Esophagus squamous epithelium (tissue), 5 donors: ENCODE measurements around the gene NGDN. TPM values are rescaled to one million over a fixed set of nuclear protein-coding genes. Genes with fewer than 3 reads are reported as not detected.

ENCODE experiments used
- DNase-seq: peaks from one replicate; lab custom pipeline; 2025; lab: John Stamatoyannopoulos, UW
- H3K27ac ChIP-seq, 4 donors: fragments of 200-600 bp; sonication (generic); one replicate each; pipeline ENCODE4 v1.5.1; 2016 to 2019; ENCODE audit warnings: mild to moderate bottlenecking in 1 of 4
- H3K27me3 ChIP-seq, 4 donors: fragments of 200-600 bp; sonication (generic); 1 replicate in 3 of 4; 2 replicates in 1 of 4; pipeline versions ENCODE4 v1.5.1 to v1.6.0; 2017 to 2021; ENCODE audit warnings: antibody characterized with exemption in 1 of 4
- H3K36me3 ChIP-seq, 3 donors: fragments of 200-600 bp; sonication (generic); one replicate each; pipeline ENCODE4 v1.5.1; 2016 to 2019
- H3K4me1 ChIP-seq, 3 donors: fragments of 200-600 bp; sonication (generic); one replicate each; pipeline ENCODE4 v1.5.1; 2017 to 2019
- H3K4me3 ChIP-seq, 4 donors: fragments of 200-600 bp; sonication (generic); 1 replicate in 3 of 4; 2 replicates in 1 of 4; pipeline ENCODE4 v1.5.1; 2016 to 2019; ENCODE audit warnings: mild to moderate bottlenecking in 2 of 4, moderate library complexity in 1 of 4
- H3K9me3 ChIP-seq, 3 donors: fragments of 200-600 bp; sonication (generic); one replicate each; pipeline ENCODE4 v1.5.1; 2016 to 2019
- POLR2A ChIP-seq, 4 donors: fragments of 450-650 bp; IDR thresholded peaks; one replicate each; pipeline ENCODE4 v1.6.1; 2017; ENCODE audit warnings: antibody characterized with exemption in 4 of 4, mild to moderate bottlenecking in 4 of 4, moderate library complexity in 3 of 4
- WGBS, 2 donors: methylation state at CpG; one replicate each; pipeline ENCODE4 v1.1.5; 2018; 5-methylcytosine and 5-hydroxymethylcytosine counted together
- intact Hi-C: fragments of 100-400 bp; cut with DNase I; formaldehyde crosslinking; loops from one replicate; pipeline ENCODE4 v1.15.0; 2022
- total RNA-seq, 4 donors: library from RNA; depleted of rRNA; stranded (reverse); fragments of >200 nt; gene quantifications; one replicate each; pipeline ENCODE4 v1.1.0, GENCODE V29; 2016
- TF ChIP-seq, protein P1 (sequence below), 6 experiments: fragments of 450-650 bp in 4 of 6; fragments of 200-600 bp in 2 of 6; sonication (generic) in 2 of 6; IDR thresholded peaks; one replicate each; pipeline ENCODE4 v1.5.1; 2016 to 2019; ENCODE audit warnings: antibody characterized with exemption in 6 of 6, mild to moderate bottlenecking in 4 of 6, moderate library complexity in 4 of 6
- donor health status: DM: yes; HTN: yes; CAD: no.

Gene NGDN
- total RNA-seq, 4 donors from 2014 or later: 9.5 to 43.3 (median 35.3) TPM

DNA sequence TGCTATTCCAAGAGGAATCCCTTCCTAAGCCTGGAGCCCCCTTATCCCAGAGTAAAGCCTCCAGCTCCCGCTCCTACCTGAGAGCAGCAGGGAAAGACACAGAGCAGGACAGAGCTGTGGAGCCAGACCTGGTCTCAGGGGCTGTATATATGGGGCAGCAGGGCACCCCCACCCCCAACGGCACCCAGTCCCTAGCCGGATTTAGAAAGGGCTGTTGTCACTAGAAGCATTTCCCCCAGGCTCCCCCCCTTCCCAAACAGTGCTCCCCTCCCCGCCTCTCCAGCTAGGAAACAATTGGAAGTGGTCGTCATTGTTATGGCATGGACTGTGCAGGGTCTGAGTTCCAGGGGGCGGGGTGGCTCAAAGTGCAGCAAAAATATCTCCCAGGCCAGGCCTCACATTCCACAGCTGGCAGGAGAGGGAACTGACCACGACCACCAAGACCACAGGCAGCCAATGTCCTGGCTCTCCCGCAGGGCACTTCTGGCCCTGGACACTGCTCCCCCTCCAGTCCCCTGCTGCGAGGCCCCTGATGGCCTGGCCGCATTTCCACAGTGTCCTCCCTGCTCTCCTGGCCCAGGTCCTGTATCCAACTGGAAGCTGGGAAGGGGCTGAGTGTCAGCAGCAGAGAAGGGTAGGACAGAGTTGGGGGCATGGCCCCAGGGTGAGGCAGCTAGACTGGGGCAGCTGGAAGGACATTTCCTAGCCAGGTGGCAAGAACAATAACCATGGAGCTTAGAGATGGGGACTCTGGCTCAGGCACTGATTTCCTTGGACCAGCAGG is 33.8 kb upstream of the NGDN start, which contains the start of gene MYH7:
MYH7 (minus strand) TSS at position 118 of the 784 bp plus-strand sequence. CDS start 1,928 bp downstream, outside the sequence.
- 23 to 73% methylated on average over 3 to 5 of the region's 10 CpGs for WGBS, 2 donors
- Histone ChIP-seq H3K36me3 (no peaks in the 10 kb centered on the region), H3K4me3 (no peak within 1 kb of the TSS), H3K9me3 (no peaks in the 10 kb centered on the region), H3K27ac (no peak within 1 kb of the TSS), H3K27me3 (no peaks in the 10 kb centered on the region), H3K4me1 (no peaks in the 10 kb centered on the region)
- no peak for DNase-seq
- intact Hi-C loops: no loop called here
- no peak for TF ChIP-seq POLR2A (IDR thresholded peaks at IDR 0.05)
- TF ChIP-seq, protein P1, sequence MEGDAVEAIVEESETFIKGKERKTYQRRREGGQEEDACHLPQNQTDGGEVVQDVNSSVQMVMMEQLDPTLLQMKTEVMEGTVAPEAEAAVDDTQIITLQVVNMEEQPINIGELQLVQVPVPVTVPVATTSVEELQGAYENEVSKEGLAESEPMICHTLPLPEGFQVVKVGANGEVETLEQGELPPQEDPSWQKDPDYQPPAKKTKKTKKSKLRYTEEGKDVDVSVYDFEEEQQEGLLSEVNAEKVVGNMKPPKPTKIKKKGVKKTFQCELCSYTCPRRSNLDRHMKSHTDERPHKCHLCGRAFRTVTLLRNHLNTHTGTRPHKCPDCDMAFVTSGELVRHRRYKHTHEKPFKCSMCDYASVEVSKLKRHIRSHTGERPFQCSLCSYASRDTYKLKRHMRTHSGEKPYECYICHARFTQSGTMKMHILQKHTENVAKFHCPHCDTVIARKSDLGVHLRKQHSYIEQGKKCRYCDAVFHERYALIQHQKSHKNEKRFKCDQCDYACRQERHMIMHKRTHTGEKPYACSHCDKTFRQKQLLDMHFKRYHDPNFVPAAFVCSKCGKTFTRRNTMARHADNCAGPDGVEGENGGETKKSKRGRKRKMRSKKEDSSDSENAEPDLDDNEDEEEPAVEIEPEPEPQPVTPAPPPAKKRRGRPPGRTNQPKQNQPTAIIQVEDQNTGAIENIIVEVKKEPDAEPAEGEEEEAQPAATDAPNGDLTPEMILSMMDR (IDR thresholded peaks at IDR 0.05): no peak

DNA sequence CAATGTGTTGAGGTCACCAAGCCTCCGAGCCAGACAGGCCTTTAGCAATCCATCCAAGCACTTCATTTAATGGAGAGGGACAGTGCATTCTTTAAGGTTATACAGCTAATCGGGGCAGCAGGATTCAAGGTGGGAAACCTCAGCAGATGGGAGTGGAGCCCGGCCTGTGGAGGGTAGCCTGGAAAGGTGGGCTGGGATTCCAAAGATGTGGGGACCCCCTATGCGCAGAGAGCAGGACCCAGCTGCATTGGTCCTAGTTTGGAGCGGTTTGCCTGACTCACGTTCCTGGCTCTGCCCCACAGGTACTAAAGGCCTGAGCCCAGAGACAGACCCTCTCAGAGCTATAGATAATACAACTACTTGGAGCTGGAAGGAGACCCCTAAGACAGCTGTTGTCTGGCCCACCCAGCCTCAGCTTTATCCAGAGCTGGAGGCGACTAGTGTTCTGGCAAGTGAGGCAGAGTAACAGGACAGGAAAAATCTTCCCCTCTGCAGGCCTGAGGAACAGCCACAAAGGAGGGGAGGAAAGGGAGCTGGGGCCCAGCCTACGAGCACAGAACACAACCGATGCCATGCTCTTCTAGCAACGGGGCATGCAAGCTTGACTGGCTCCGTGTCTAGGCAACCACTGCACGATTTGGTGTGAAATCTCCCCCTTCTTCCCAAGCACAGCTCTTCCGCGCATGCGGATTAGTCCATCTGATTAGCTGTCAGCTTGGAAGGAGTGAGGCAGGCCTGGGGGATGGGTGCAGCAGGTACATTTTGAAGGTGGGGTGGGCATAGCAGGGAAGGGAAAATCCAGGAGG is 33.0 kb upstream of the NGDN start:
- no peaks in the 10 kb centered on the region for H3K4me1 ChIP-seq
- WGBS, 2 donors: 62 to 86% methylated on average over 1 to 12 of the region's 15 CpGs
- DNase-seq: no peak
- no peaks in the 10 kb centered on the region for H3K36me3 ChIP-seq
- H3K9me3 ChIP-seq: no peaks in the 10 kb centered on the region
- no peaks in the 10 kb centered on the region for H3K27me3 ChIP-seq
- no peak overlapping the region for H3K27ac ChIP-seq
- H3K4me3 ChIP-seq: no peak overlapping the region
- intact Hi-C loops: no loop called here
- TF ChIP-seq, protein P1 (IDR thresholded peaks at IDR 0.05): no peak
- TF ChIP-seq POLR2A (IDR thresholded peaks at IDR 0.05): no peak

DNA sequence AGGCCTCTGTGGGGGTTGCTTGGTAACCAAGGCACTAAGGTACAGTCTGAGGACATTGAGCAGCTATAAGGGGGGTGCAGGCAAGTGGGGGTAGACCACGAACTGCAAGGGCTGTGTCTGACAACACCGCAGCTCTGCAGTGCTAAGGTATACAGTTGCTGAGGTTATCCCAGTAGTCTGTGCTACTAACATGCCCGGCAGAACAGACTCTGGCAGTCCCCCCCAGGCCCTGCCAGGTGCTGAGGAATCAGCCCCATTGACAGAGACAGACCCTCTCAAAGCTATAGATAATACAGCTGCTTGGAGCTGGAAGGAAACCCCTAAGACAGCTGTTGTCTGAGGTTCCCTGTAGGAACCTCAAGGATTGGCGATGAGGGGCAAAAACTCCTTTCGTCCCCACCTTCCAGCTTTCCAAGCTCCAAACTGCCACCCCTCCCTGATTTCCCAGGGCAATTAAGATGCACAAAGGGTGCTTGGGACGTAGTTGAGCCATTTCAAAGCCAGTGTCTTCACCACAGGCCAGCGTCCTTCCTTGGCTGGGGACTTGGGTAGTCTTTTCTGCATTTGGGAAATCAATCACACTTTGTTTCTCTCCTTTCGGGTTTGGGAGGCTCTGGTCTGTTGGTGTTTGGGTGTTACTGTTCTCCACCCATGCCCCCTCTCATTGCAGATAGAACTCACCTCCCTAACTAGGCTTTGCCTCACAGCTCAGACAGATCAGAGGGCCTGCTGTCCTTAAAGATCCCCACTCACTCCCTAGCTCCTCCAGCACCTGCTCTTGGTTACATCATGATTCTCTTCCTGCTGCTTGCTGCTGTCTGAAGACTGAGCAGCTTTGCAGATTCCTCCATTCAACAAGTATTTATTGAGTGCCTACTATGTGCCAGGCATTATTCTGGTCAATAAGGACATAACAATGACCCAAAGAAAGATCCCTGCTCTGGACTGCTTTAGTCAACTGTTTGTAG is 32.1 kb upstream of the NGDN start:
- Histone ChIP-seq H3K4me1 (no peaks in the 10 kb centered on the region), H3K9me3 (no peaks in the 10 kb centered on the region), H3K27me3 (no peaks in the 10 kb centered on the region), H3K27ac (no peak overlapping the region), H3K4me3 (no peak overlapping the region), H3K36me3 (no peaks in the 10 kb centered on the region)
- TF ChIP-seq POLR2A (IDR thresholded peaks at IDR 0.05): no peak
- TF ChIP-seq, protein P1 (IDR thresholded peaks at IDR 0.05): no peak
- WGBS, 2 donors: 65 to 72% methylated on average over 4 to 6 of the region's 8 CpGs
- intact Hi-C loops: no loop called here
- no peak for DNase-seq

DNA sequence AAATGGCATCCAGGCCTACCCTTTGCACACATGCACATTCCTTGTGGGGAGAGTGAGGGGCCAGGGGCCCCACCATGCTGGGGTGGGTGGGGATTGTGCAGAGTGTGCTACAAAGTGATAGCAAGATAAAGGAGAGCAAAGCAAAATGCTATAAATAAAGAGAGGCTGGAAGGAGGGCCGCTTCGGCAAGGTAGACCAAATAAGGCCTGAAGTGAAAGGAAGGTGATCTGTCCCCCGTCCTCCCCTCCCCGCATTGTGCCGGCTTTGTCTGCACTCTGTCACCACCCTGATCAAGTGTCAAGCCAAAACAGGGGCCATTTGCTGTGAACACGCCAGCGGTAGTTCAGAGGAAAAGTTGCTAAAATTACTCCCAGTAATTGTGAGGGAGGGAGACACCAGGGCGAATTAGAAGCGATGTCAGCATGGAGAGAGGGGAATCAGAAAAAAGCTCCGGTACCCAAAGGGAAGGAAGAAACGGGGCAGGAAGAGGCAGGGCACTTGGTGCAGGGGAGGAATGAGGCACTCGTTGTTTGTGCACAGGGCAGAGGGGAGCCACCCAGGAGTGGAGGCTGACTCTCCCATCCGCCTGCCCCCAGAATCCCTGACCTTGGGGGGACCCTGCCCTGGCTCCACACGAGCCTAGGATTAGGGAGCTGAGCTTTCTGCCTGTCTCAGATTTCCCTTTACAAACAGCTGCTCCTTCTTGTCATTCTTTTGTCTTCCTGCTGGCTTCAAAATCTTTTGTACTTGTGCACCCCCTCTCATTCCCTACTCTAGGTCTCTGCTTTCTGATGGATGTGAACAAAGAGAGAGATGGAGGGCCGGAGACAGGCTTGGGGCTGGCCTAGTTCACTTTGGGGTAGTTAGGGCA is 31.2 kb upstream of the NGDN start:
- intact Hi-C loops: no loop called here
- no peak for TF ChIP-seq POLR2A (IDR thresholded peaks at IDR 0.05)
- TF ChIP-seq, protein P1 (IDR thresholded peaks at IDR 0.05): no peak
- no peak for DNase-seq
- H3K4me1 ChIP-seq: no peaks in the 10 kb centered on the region
- no peak overlapping the region for H3K4me3 ChIP-seq
- no peak overlapping the region for H3K27ac ChIP-seq
- H3K27me3 ChIP-seq: no peaks in the 10 kb centered on the region
- no peaks in the 10 kb centered on the region for H3K36me3 ChIP-seq
- WGBS, 2 donors: 57 to 62% methylated on average over 14 to 15 of the region's 15 CpGs
- H3K9me3 ChIP-seq: no peaks in the 10 kb centered on the region
